Testis (tissue), 3 donors: ENCODE measurements around the gene KIT. TPM values are rescaled to one million over a fixed set of nuclear protein-coding genes. Genes with fewer than 3 reads are reported as not detected.

ENCODE experiments used
- DNase-seq: peaks from one replicate; pipeline ENCODE4 v3.0.0-alpha.2; 2019
- H3K27ac ChIP-seq, 2 donors: fragments of 200-600 bp; sonication (generic); one replicate each; pipeline ENCODE4 v1.5.1; 2019
- H3K27me3 ChIP-seq: fragments of 200-600 bp; sonication (generic); one replicate; pipeline ENCODE4 v1.5.1; 2019
- H3K36me3 ChIP-seq: fragments of 200-600 bp; sonication (generic); one replicate; pipeline ENCODE4 v1.5.1; 2017; ENCODE audit warnings: low read depth; ENCODE audit errors: missing control alignments
- H3K4me1 ChIP-seq: fragments of 200-600 bp; sonication (generic); one replicate; pipeline ENCODE4 v1.5.1; 2019
- H3K4me3 ChIP-seq, 2 donors: fragments of 200-600 bp; sonication (generic); one replicate each; pipeline ENCODE4 v1.5.1; 2017 to 2019
- H3K9me3 ChIP-seq: fragments of 200-600 bp; sonication (generic); one replicate; pipeline ENCODE4 v1.5.1; 2017
- POLR2A ChIP-seq: fragments of 450-650 bp; IDR thresholded peaks from one replicate; pipeline ENCODE4 v1.6.1; 2017; ENCODE audit warnings: antibody characterized with exemption, mild to moderate bottlenecking, moderate library complexity
- WGBS, 2 donors: methylation state at CpG; one replicate each; pipeline ENCODE4 v1.1.5; 2018; 5-methylcytosine and 5-hydroxymethylcytosine counted together
- intact Hi-C: fragments of 100-400 bp; cut with DNase I; formaldehyde crosslinking; loops from one replicate; pipeline ENCODE4 v1.15.1; 2023; ENCODE audit warnings: low total_unique reads
- polyA plus RNA-seq: library from polyadenylated mRNA; stranded (reverse); fragments of 350-450 nt; fragmentation: Illumina TruSeq; extraction: RNeasy Lipid Tissue Mini Kit (QIAGEN cat#74804); gene quantifications from one replicate; pipeline ENCODE4 v1.2.3, GENCODE V29; 2014; ENCODE audit warnings: low read depth, low replicate concordance; ENCODE audit not compliant: insufficient read depth
- total RNA-seq, 2 donors: library from RNA; depleted of rRNA; stranded (reverse); fragments of >200 nt; gene quantifications; one replicate each; pipeline ENCODE4 v1.2.3, GENCODE V29; 2016
- TF ChIP-seq, protein P1 (sequence below), 3 experiments: fragments of 450-650 bp in 2 of 3; fragments of 200-600 bp in 1 of 3; sonication (generic) in 1 of 3; IDR thresholded peaks; one replicate each; pipeline ENCODE4 v1.5.1; 2016 to 2019; ENCODE audit warnings: antibody characterized with exemption in 3 of 3, mild to moderate bottlenecking in 2 of 3, moderate library complexity in 1 of 3

KIT gene
- total and polyA plus RNA-seq, 3 donors from 2014 or later: 10.6 to 15.2 (median 10.7) TPM

DNA sequence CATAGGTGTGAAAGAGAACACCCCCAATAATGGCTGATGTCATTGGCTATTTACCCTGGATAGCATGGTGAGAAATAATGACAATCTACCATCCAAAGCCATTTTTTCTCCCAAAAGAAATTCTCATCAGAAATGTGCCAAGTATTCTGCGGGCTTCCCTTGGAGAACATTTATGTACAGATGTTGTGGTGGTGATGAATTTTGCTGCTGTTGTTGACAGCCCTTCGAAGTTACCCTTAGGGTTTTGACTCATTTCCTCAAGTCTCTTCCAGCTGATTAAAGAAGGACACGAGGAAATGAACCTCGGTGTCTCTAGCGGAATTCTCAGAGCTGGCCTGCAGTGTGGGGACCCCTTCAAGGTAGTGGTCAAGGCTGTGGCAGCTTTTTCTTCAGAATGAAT is 3.4 kb downstream of the KIT start:
- no peak for DNase-seq
- no peaks in the 10 kb centered on the region for H3K36me3 ChIP-seq
- TF ChIP-seq, protein P1, sequence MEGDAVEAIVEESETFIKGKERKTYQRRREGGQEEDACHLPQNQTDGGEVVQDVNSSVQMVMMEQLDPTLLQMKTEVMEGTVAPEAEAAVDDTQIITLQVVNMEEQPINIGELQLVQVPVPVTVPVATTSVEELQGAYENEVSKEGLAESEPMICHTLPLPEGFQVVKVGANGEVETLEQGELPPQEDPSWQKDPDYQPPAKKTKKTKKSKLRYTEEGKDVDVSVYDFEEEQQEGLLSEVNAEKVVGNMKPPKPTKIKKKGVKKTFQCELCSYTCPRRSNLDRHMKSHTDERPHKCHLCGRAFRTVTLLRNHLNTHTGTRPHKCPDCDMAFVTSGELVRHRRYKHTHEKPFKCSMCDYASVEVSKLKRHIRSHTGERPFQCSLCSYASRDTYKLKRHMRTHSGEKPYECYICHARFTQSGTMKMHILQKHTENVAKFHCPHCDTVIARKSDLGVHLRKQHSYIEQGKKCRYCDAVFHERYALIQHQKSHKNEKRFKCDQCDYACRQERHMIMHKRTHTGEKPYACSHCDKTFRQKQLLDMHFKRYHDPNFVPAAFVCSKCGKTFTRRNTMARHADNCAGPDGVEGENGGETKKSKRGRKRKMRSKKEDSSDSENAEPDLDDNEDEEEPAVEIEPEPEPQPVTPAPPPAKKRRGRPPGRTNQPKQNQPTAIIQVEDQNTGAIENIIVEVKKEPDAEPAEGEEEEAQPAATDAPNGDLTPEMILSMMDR (IDR thresholded peaks at IDR 0.05): no peak
- no peak for TF ChIP-seq POLR2A
- H3K9me3 ChIP-seq: no peaks in the 10 kb centered on the region
- peaks cover 18% of the 10 kb centered on the region for H3K4me1 ChIP-seq
- intact Hi-C loops: no loop called here
- no peak overlapping the region for H3K27ac ChIP-seq
- no peak overlapping the region for H3K4me3 ChIP-seq
- no peaks in the 10 kb centered on the region for H3K27me3 ChIP-seq
- 70 to 78% methylated on average over 5 of the region's 5 CpGs for WGBS, 2 donors

DNA sequence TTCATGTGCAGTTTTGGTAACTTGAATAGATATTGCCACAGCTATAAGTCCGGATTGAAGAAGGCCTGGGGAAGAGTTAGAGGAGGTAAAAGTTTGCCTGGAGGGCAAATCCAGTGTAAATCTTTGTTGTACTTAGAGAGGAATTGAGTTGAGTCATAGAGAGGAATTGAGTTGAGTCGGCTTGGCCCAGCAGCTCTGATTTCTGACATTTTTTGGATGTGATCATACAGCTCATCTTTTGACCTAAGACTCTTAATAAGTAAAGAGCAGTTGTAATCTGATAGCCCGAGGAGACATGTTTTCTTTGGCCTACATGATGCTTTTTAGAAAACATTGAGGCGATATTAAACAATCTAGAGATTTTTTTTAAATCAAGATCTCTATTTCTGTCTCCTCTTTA is 3.9 kb downstream of the KIT start:
- Histone ChIP-seq H3K4me3 (no peak overlapping the region), H3K27me3 (no peaks in the 10 kb centered on the region)

DNA sequence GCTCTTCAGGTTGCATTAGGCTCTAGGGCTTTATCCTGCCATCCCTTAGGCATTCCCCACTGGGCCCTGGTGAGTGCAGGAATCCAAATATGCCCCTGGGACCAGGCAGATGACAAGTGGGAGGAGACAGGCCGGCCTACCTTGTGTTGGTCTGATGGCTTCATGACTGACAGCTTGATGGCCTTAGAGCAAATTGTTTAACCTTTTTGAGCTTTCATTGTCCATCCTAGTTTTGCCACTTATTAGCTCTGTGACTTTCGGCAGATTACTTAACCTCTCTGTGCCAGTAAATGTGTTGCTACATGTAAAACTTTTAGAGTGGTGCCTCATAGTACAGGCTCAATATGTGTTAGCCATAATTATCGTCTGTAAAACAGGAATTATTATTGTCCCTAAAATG is 4.4 kb downstream of the KIT start:
- Histone ChIP-seq H3K4me3 (no peak overlapping the region), H3K4me1 (peaks cover 18% of the 10 kb centered on the region), H3K27ac (no peak overlapping the region), H3K27me3 (no peaks in the 10 kb centered on the region), H3K36me3 (no peaks in the 10 kb centered on the region), H3K9me3 (no peaks in the 10 kb centered on the region)
- intact Hi-C loops: no loop called here
- no peak for DNase-seq
- TF ChIP-seq POLR2A: no peak
- WGBS, 2 donors: 88 to 91% methylated on average over 3 of the region's 3 CpGs

More for the DNA sequence above, 3.9 kb downstream of the KIT start:
- no peaks in the 10 kb centered on the region for H3K36me3 ChIP-seq
- 87 to 93% methylated on average over 4 of the region's 4 CpGs for WGBS, 2 donors
- intact Hi-C loops: no loop called here
- no peak overlapping the region for H3K27ac ChIP-seq
- H3K9me3 ChIP-seq: no peaks in the 10 kb centered on the region
- no peak for DNase-seq
- H3K4me1 ChIP-seq: peaks cover 18% of the 10 kb centered on the region
- TF ChIP-seq, protein P1 (IDR thresholded peaks at IDR 0.05): no peak
- TF ChIP-seq POLR2A: no peak

DNA sequence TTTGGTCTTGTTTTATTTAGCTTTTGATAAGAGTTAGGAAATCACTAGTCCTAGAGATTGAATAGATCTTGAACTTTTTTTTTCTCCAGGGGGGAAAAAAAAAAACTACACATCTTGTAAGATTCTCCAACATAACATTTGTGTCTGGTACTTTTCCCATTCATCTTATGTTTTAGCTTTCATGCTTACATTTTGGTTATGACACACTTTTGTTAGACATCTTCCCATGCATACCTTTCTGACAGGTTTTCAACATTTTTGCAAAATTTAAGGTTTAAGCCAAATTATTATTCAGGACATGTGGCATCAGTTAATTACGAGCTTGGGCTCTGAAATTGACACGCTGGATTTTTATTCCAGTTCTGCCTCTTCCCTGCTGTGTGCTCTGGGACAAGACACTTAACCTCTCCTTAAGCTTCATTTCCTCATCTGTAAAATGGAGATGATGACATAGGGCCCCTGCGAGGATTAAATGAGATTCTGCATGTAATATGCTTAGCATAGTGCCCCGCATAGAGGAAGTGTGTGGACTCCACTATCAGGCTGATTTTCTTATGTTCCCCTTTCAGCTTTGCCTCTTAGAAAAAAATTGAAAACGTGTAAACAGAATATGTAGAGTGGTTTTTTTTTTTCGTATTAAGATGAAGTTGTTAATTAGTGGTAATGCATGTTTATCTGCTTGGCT is 5.3 kb downstream of the KIT start:
- no peak overlapping the region for H3K4me3 ChIP-seq
- WGBS, 2 donors: 79% methylated on average over 6 of the region's 6 CpGs
- peaks cover 11% of the 10 kb centered on the region for H3K4me1 ChIP-seq

DNA sequence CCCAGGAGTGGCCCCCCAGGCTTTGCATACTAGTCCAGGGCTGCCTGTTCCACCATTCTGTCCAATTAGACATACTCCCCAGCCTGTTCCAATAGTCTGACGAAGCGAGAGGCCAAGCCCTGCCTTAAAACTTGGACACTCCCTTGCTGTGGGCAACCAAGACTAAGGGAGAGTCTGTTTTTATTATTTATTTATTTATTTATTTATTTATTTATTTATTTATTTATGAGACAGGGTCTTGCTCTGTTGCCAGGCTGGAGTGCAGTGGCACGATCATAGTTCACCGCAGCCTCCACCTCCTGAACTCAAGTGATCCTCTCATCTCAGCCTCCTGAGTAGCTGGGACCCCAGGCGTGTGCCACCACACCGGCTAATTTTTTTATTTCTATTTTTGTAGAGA is 6.6 kb downstream of the KIT start:
- H3K4me1 ChIP-seq: peaks cover 2% of the 10 kb centered on the region
- DNase-seq: no peak
- no peaks in the 10 kb centered on the region for H3K9me3 ChIP-seq
- no peaks in the 10 kb centered on the region for H3K36me3 ChIP-seq
- H3K27ac ChIP-seq: no peak overlapping the region
- H3K27me3 ChIP-seq: no peaks in the 10 kb centered on the region
- 93 to 97% methylated on average over 6 of the region's 6 CpGs for WGBS, 2 donors
- H3K4me3 ChIP-seq: no peak overlapping the region
- TF ChIP-seq POLR2A: no peak
- TF ChIP-seq, protein P1 (IDR thresholded peaks at IDR 0.05): no peak
- intact Hi-C loops: no loop called here

More for the DNA sequence above, 5.3 kb downstream of the KIT start:
- H3K27ac ChIP-seq: no peak overlapping the region
- DNase-seq: no peak
- no peaks in the 10 kb centered on the region for H3K9me3 ChIP-seq
- H3K36me3 ChIP-seq: no peaks in the 10 kb centered on the region
- H3K27me3 ChIP-seq: no peaks in the 10 kb centered on the region
- intact Hi-C loops: no loop called here
- TF ChIP-seq, protein P1 (IDR thresholded peaks at IDR 0.05): no peak
- no peak for TF ChIP-seq POLR2A
